Right lobe of liver (tissue), 4 donors: Measurements from ENCODE around the gene ZNF202.

ENCODE experiments used
- POLR2A ChIP-seq: fragments of 450-650 bp; IDR thresholded peaks from one replicate; pipeline ENCODE4 v1.6.1; 2017; ENCODE audit warnings: antibody characterized with exemption, mild to moderate bottlenecking
- TF ChIP-seq, protein P1 (sequence below), 4 donors: fragments of 200-600 bp in 3 of 4; fragments of 450-650 bp in 1 of 4; IDR thresholded peaks; one replicate each; pipeline versions ENCODE4 v1.5.1 to v1.8.0; 2016 to 2022; ENCODE audit warnings: antibody characterized with exemption in 4 of 4, mild to moderate bottlenecking in 2 of 4
- donor health status: DM: no; HTN: no; CAD: no.
- donor health status: DM: no; HTN: no; CAD: no.
- donor health status: DM: no; HTN: yes; CAD: no.

DNA sequence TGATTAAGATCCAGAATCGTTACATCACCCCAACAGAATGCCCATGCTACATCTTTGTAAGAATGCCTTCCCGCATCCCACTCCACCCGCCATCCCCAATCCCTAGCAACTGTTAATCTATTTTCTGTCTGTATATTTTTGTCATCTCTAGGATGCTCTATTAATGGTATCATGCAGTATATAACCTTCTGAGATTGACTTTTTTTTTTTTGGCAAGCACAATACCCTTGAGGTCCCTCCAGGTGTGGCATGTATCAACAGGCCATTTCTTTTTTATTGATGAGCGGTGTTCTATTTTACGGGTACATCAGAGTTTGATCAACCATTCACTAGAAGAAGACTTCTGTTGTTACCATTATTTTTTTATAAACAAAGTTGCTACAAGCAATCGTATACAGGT, 56.9 kb downstream of the ZNF202 start:
- TF ChIP-seq, protein P1, sequence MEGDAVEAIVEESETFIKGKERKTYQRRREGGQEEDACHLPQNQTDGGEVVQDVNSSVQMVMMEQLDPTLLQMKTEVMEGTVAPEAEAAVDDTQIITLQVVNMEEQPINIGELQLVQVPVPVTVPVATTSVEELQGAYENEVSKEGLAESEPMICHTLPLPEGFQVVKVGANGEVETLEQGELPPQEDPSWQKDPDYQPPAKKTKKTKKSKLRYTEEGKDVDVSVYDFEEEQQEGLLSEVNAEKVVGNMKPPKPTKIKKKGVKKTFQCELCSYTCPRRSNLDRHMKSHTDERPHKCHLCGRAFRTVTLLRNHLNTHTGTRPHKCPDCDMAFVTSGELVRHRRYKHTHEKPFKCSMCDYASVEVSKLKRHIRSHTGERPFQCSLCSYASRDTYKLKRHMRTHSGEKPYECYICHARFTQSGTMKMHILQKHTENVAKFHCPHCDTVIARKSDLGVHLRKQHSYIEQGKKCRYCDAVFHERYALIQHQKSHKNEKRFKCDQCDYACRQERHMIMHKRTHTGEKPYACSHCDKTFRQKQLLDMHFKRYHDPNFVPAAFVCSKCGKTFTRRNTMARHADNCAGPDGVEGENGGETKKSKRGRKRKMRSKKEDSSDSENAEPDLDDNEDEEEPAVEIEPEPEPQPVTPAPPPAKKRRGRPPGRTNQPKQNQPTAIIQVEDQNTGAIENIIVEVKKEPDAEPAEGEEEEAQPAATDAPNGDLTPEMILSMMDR (IDR thresholded peaks at IDR 0.05) = no peak
- no peak for TF ChIP-seq POLR2A
